DND-41 (cell line): ENCODE results near the gene DYNLL2.

Experiments used
- ATAC-seq: fragments of 200-7000 bp; cut with Tn5 transposase; 3 replicates; pipeline ENCODE4 v1.9.1; 2021; ENCODE audit warnings: low read depth; ENCODE audit not compliant: insufficient read depth
- DNase-seq: peaks from one replicate; pipeline ENCODE4 v3.0.0-alpha.2; 2020
- H2AFZ ChIP-seq: 2 replicates; pipeline ENCODE4 v1.6.0; 2012; ENCODE audit warnings: low read depth, low read length
- H3K27ac ChIP-seq: 2 replicates; pipeline ENCODE4 v1.5.1; 2012; ENCODE audit warnings: low read length, inconsistent platforms
- H3K27me3 ChIP-seq: fragments of 200-600 bp; sonication (generic); 2 replicates; pipeline ENCODE4 v1.6.0; 2012; ENCODE audit warnings: low read length, mild to moderate bottlenecking, inconsistent platforms; ENCODE audit not compliant: insufficient read depth, poor library complexity
- H3K36me3 ChIP-seq: 2 replicates; pipeline ENCODE4 v1.5.1; 2012; ENCODE audit warnings: low read length, inconsistent platforms; ENCODE audit not compliant: insufficient read depth
- H3K4me1 ChIP-seq: 2 replicates; pipeline ENCODE4 v1.5.1; 2012; ENCODE audit warnings: mild to moderate bottlenecking, low read length; ENCODE audit not compliant: insufficient read depth
- H3K4me2 ChIP-seq: 2 replicates; pipeline ENCODE4 v1.6.0; 2012; ENCODE audit warnings: mild to moderate bottlenecking, moderate library complexity, low read length, inconsistent platforms; ENCODE audit not compliant: insufficient read depth
- H3K4me3 ChIP-seq, 2 experiments: fragments of 200-600 bp in 1 of 2; shearing (Covaris generic) in 1 of 2; 2 replicates each; pipeline ENCODE4 v1.5.1; 2012 to 2016; ENCODE audit warnings: inconsistent platforms in 2 of 2, low read length in 2 of 2, mild to moderate bottlenecking in 2 of 2, low read depth in 1 of 2, moderate library complexity in 1 of 2
- H3K79me2 ChIP-seq: 2 replicates; pipeline ENCODE4 v1.6.0; 2012; ENCODE audit warnings: low read length, inconsistent platforms; ENCODE audit not compliant: insufficient read depth
- H3K9ac ChIP-seq: 2 replicates; pipeline ENCODE4 v1.6.0; 2012; ENCODE audit warnings: low read depth, mild to moderate bottlenecking, inconsistent platforms, low read length, moderate library complexity
- H3K9me3 ChIP-seq: 2 replicates; pipeline ENCODE4 v1.5.1; 2012; ENCODE audit warnings: low read length, moderate library complexity, mild to moderate bottlenecking, inconsistent platforms; ENCODE audit not compliant: insufficient read depth, severe bottlenecking
- H4K20me1 ChIP-seq: 2 replicates; pipeline ENCODE4 v1.6.0; 2012; ENCODE audit warnings: low read length; ENCODE audit not compliant: insufficient read depth
- CTCF ChIP-seq: IDR thresholded peaks from 2 replicates; pipeline ENCODE4 v1.5.1; 2012; ENCODE audit warnings: borderline replicate concordance, low read length, moderate library complexity, mild to moderate bottlenecking; ENCODE audit not compliant: poor library complexity, severe bottlenecking; ENCODE audit errors: extremely low read depth
- EZH2 ChIP-seq: IDR thresholded peaks from 3 replicates; pipeline ENCODE4 v1.6.1; 2012; ENCODE audit warnings: borderline replicate concordance, low read depth, mild to moderate bottlenecking, moderate library complexity, low read length, inconsistent platforms; ENCODE audit not compliant: severe bottlenecking

DYNLL2 gene

GRCh38 chr17:58105093-58105492, 21.9 kb downstream of the DYNLL2 start:
- TF ChIP-seq EZH2 (no peak), CTCF (no peak)
- Histone ChIP-seq H3K4me3 (no peak overlapping the region), H3K4me2 (no peak overlapping the region), H3K9ac (no peak overlapping the region), H3K79me2 (no peaks in the 10 kb centered on the region), H3K27me3 (no peaks in the 10 kb centered on the region), H3K36me3 (no peaks in the 10 kb centered on the region), H3K9me3 (no peaks in the 10 kb centered on the region), H2AFZ (no peak overlapping the region), H3K27ac (no peak overlapping the region), H3K4me1 (no peaks in the 10 kb centered on the region), H4K20me1 (no peaks in the 10 kb centered on the region)
- DNase-seq (no peak), ATAC-seq (no peak)

GRCh38 chr17:58107306-58107705, 24.1 kb downstream of the DYNLL2 start:
- Histone ChIP-seq H3K79me2 (no peaks in the 10 kb centered on the region), H3K4me1 (no peaks in the 10 kb centered on the region), H3K9me3 (no peaks in the 10 kb centered on the region), H3K27me3 (peaks cover 2% of the 10 kb centered on the region), H2AFZ (no peak overlapping the region), H3K36me3 (no peaks in the 10 kb centered on the region), H3K4me2 (no peak overlapping the region), H3K4me3 (no peak overlapping the region), H4K20me1 (no peaks in the 10 kb centered on the region), H3K9ac (no peak overlapping the region), H3K27ac (no peak overlapping the region)
- no peak for DNase-seq
- TF ChIP-seq CTCF (no peak), EZH2 (no peak)
- no peak for ATAC-seq

- TF ChIP-seq CTCF (no peak), EZH2 (no peak)
- DNase-seq (no peak), ATAC-seq (no peak)
- Histone ChIP-seq H3K9ac (no peak overlapping the region), H3K27ac (no peak overlapping the region), H3K9me3 (no peaks in the 10 kb centered on the region), H4K20me1 (no peaks in the 10 kb centered on the region), H3K4me1 (0 out of 2 replicates have a peak, but pooled peaks cover 2% of the 10 kb centered on the region), H3K36me3 (no peaks in the 10 kb centered on the region), H3K27me3 (peaks cover 2% of the 10 kb centered on the region), H3K79me2 (no peaks in the 10 kb centered on the region), H3K4me3 (no peak overlapping the region), H2AFZ (no peak overlapping the region), H3K4me2 (no peak overlapping the region)
These were observed 26.0 kb downstream of the DYNLL2 start for GRCh38 chr17:58109197-58109596.

- DNase-seq (no peak), ATAC-seq (no peak)
- Histone ChIP-seq H3K27me3 (peaks cover 2% of the 10 kb centered on the region), H2AFZ (no peak overlapping the region), H3K4me2 (no peak overlapping the region), H3K9me3 (no peaks in the 10 kb centered on the region), H3K79me2 (no peaks in the 10 kb centered on the region), H3K36me3 (no peaks in the 10 kb centered on the region), H3K9ac (no peak overlapping the region), H3K4me3 (no peak overlapping the region), H3K27ac (no peak overlapping the region), H4K20me1 (no peaks in the 10 kb centered on the region), H3K4me1 (0 out of 2 replicates have a peak, but pooled peaks cover 2% of the 10 kb centered on the region)
- TF ChIP-seq EZH2 (no peak), CTCF (no peak)
These were observed 26.8 kb downstream of the DYNLL2 start for GRCh38 chr17:58110012-58110411.
